Measurements from ENCODE around the gene ANP32E. TPM values are rescaled to one million over a fixed set of nuclear protein-coding genes. Genes with fewer than 3 reads are reported as not detected.
"Not testable (repeated sequence)": the region's sequence is repeated elsewhere in the genome, so short reads cannot be mapped to it uniquely, and the experiment has no call there.

The ANP32E gene
- polyA plus RNA-seq, 2 donors, result 14.5 to 16.9 TPM

- Histone ChIP-seq H3K27me3 (ENCODE audit: control insufficient read depth in 1 of 2, insufficient read depth in 2 of 2, low read length in 2 of 2) (no peaks in the 10 kb centered on the region), H3K4me1 (ENCODE audit: control insufficient read depth in 2 of 2, insufficient read depth in 2 of 2, low read length in 1 of 2) (no peaks in the 10 kb centered on the region), H3K27ac (ENCODE audit: low read depth in 2 of 2, low read length in 1 of 2) (no peak overlapping the region), H3K4me3 (ENCODE audit: low read depth in 1 of 2, low read length in 2 of 2) (no peak overlapping the region), H3K36me3 (ENCODE audit: control insufficient read depth in 2 of 2, insufficient read depth in 2 of 2, low read length in 1 of 2) (no peaks in the 10 kb centered on the region), H3K9me3 (ENCODE audit: control insufficient read depth in 2 of 2, insufficient read depth in 1 of 2, low read depth in 1 of 2, low read length in 1 of 2) (no peaks in the 10 kb centered on the region)
- 72 to 82% methylated on average over 7 of the region's 7 CpGs for WGBS, 2 donors
Observed at GRCh38 chr1:150207281-150207971, 28.5 kb downstream of the ANP32E start.

- Histone ChIP-seq H3K9me3 (ENCODE audit: control insufficient read depth in 2 of 2, insufficient read depth in 1 of 2, low read depth in 1 of 2, low read length in 1 of 2) (no peaks in the 10 kb centered on the region), H3K4me3 (ENCODE audit: low read depth in 1 of 2, low read length in 2 of 2) (no peak overlapping the region)
- 63 to 77% methylated on average over 1 of the region's 1 CpG for WGBS, 2 donors
Observed at GRCh38 chr1:150196417-150196816, 39.5 kb downstream of the ANP32E start.

GRCh38 chr1:150194381-150195031, 41.4 kb downstream of the ANP32E start:
- Histone ChIP-seq H3K9me3 (ENCODE audit: control insufficient read depth in 2 of 2, insufficient read depth in 1 of 2, low read depth in 1 of 2, low read length in 1 of 2) (no peaks in the 10 kb centered on the region), H3K4me1 (ENCODE audit: control insufficient read depth in 2 of 2, insufficient read depth in 2 of 2, low read length in 1 of 2) (no peaks in the 10 kb centered on the region), H3K36me3 (ENCODE audit: control insufficient read depth in 2 of 2, insufficient read depth in 2 of 2, low read length in 1 of 2) (no peaks in the 10 kb centered on the region), H3K27ac (ENCODE audit: low read depth in 2 of 2, low read length in 1 of 2) (no peak overlapping the region), H3K27me3 (ENCODE audit: control insufficient read depth in 1 of 2, insufficient read depth in 2 of 2, low read length in 2 of 2) (no peaks in the 10 kb centered on the region), H3K4me3 (ENCODE audit: low read depth in 1 of 2, low read length in 2 of 2) (no peak overlapping the region)
- 84 to 88% methylated on average over 4 of the region's 4 CpGs for WGBS, 2 donors

More at GRCh38 chr1:150196417-150196816, 39.5 kb downstream of the ANP32E start:
- H3K27me3 ChIP-seq (ENCODE audit: control insufficient read depth in 1 of 2, insufficient read depth in 2 of 2, low read length in 2 of 2), result no peaks in the 10 kb centered on the region
- H3K36me3 ChIP-seq (ENCODE audit: control insufficient read depth in 2 of 2, insufficient read depth in 2 of 2, low read length in 1 of 2), result no peaks in the 10 kb centered on the region
- H3K4me1 ChIP-seq (ENCODE audit: control insufficient read depth in 2 of 2, insufficient read depth in 2 of 2, low read length in 1 of 2), result no peaks in the 10 kb centered on the region
- H3K27ac ChIP-seq (ENCODE audit: low read depth in 2 of 2, low read length in 1 of 2), result no peak overlapping the region

- no peak overlapping the region for H3K27ac ChIP-seq (ENCODE audit: low read depth in 2 of 2, low read length in 1 of 2)
- WGBS, 2 donors, result 68 to 71% methylated on average over 2 of the region's 2 CpGs
- H3K4me3 ChIP-seq (ENCODE audit: low read depth in 1 of 2, low read length in 2 of 2), result no peak overlapping the region
- no peaks in the 10 kb centered on the region for H3K9me3 ChIP-seq (ENCODE audit: control insufficient read depth in 2 of 2, insufficient read depth in 1 of 2, low read depth in 1 of 2, low read length in 1 of 2)
- H3K27me3 ChIP-seq (ENCODE audit: control insufficient read depth in 1 of 2, insufficient read depth in 2 of 2, low read length in 2 of 2), result no peaks in the 10 kb centered on the region
- H3K4me1 ChIP-seq (ENCODE audit: control insufficient read depth in 2 of 2, insufficient read depth in 2 of 2, low read length in 1 of 2), result no peaks in the 10 kb centered on the region
- H3K36me3 ChIP-seq (ENCODE audit: control insufficient read depth in 2 of 2, insufficient read depth in 2 of 2, low read length in 1 of 2), result no peaks in the 10 kb centered on the region
Observed at GRCh38 chr1:150192012-150192411, 43.9 kb downstream of the ANP32E start.

- H3K4me3 ChIP-seq (ENCODE audit: low read depth in 1 of 2, low read length in 2 of 2), result no peak overlapping the region
- H3K36me3 ChIP-seq (ENCODE audit: control insufficient read depth in 2 of 2, insufficient read depth in 2 of 2, low read length in 1 of 2), result no peaks in the 10 kb centered on the region
- 19 to 23% methylated on average over 3 of the region's 3 CpGs for WGBS, 2 donors
- H3K27me3 ChIP-seq (ENCODE audit: control insufficient read depth in 1 of 2, insufficient read depth in 2 of 2, low read length in 2 of 2), result no peaks in the 10 kb centered on the region
- H3K9me3 ChIP-seq (ENCODE audit: control insufficient read depth in 2 of 2, insufficient read depth in 1 of 2, low read depth in 1 of 2, low read length in 1 of 2), result no peaks in the 10 kb centered on the region
- H3K27ac ChIP-seq (ENCODE audit: low read depth in 2 of 2, low read length in 1 of 2), result no peak overlapping the region
- H3K4me1 ChIP-seq (ENCODE audit: control insufficient read depth in 2 of 2, insufficient read depth in 2 of 2, low read length in 1 of 2), result no peaks in the 10 kb centered on the region
Observed at GRCh38 chr1:150187560-150187931, 48.4 kb downstream of the ANP32E start.

- Histone ChIP-seq H3K9me3 (ENCODE audit: control insufficient read depth in 2 of 2, insufficient read depth in 1 of 2, low read depth in 1 of 2, low read length in 1 of 2) (no peaks in the 10 kb centered on the region), H3K27ac (ENCODE audit: low read depth in 2 of 2, low read length in 1 of 2) (no peak overlapping the region), H3K4me3 (ENCODE audit: low read depth in 1 of 2, low read length in 2 of 2) (no peak overlapping the region), H3K4me1 (ENCODE audit: control insufficient read depth in 2 of 2, insufficient read depth in 2 of 2, low read length in 1 of 2) (no peaks in the 10 kb centered on the region), H3K27me3 (ENCODE audit: control insufficient read depth in 1 of 2, insufficient read depth in 2 of 2, low read length in 2 of 2) (no peaks in the 10 kb centered on the region), H3K36me3 (ENCODE audit: control insufficient read depth in 2 of 2, insufficient read depth in 2 of 2, low read length in 1 of 2) (no peaks in the 10 kb centered on the region)
- 21 to 29% methylated on average over 10 of the region's 10 CpGs for WGBS, 2 donors
Observed at GRCh38 chr1:150186789-150187559, 48.9 kb downstream of the ANP32E start.

GRCh38 chr1:150186438-150186788, 49.5 kb downstream of the ANP32E start:
- H3K36me3 ChIP-seq (ENCODE audit: control insufficient read depth in 2 of 2, insufficient read depth in 2 of 2, low read length in 1 of 2); H3K4me3 ChIP-seq (ENCODE audit: low read depth in 1 of 2, low read length in 2 of 2); H3K27me3 ChIP-seq (ENCODE audit: control insufficient read depth in 1 of 2, insufficient read depth in 2 of 2, low read length in 2 of 2); H3K9me3 ChIP-seq (ENCODE audit: control insufficient read depth in 2 of 2, insufficient read depth in 1 of 2, low read depth in 1 of 2, low read length in 1 of 2); H3K27ac ChIP-seq (ENCODE audit: low read depth in 2 of 2, low read length in 1 of 2); H3K4me1 ChIP-seq (ENCODE audit: control insufficient read depth in 2 of 2, insufficient read depth in 2 of 2, low read length in 1 of 2): not testable (repeated sequence)
- WGBS, 2 donors, result 59 to 66% methylated on average over 7 of the region's 7 CpGs

- WGBS, 2 donors, result 89 to 93% methylated on average over 7 of the region's 7 CpGs
- Histone ChIP-seq H3K9me3 (ENCODE audit: control insufficient read depth in 2 of 2, insufficient read depth in 1 of 2, low read depth in 1 of 2, low read length in 1 of 2) (no peaks in the 10 kb centered on the region), H3K4me3 (ENCODE audit: low read depth in 1 of 2, low read length in 2 of 2) (no peak overlapping the region), H3K27ac (ENCODE audit: low read depth in 2 of 2, low read length in 1 of 2) (no peak overlapping the region), H3K36me3 (ENCODE audit: control insufficient read depth in 2 of 2, insufficient read depth in 2 of 2, low read length in 1 of 2) (no peaks in the 10 kb centered on the region), H3K27me3 (ENCODE audit: control insufficient read depth in 1 of 2, insufficient read depth in 2 of 2, low read length in 2 of 2) (no peaks in the 10 kb centered on the region), H3K4me1 (ENCODE audit: control insufficient read depth in 2 of 2, insufficient read depth in 2 of 2, low read length in 1 of 2) (no peaks in the 10 kb centered on the region)
Observed at GRCh38 chr1:150185481-150185880, 50.4 kb downstream of the ANP32E start.

GRCh38 chr1:150183061-150183460, 52.9 kb downstream of the ANP32E start:
- Histone ChIP-seq H3K4me1 (ENCODE audit: control insufficient read depth in 2 of 2, insufficient read depth in 2 of 2, low read length in 1 of 2) (no peaks in the 10 kb centered on the region), H3K9me3 (ENCODE audit: control insufficient read depth in 2 of 2, insufficient read depth in 1 of 2, low read depth in 1 of 2, low read length in 1 of 2) (no peaks in the 10 kb centered on the region), H3K36me3 (ENCODE audit: control insufficient read depth in 2 of 2, insufficient read depth in 2 of 2, low read length in 1 of 2) (no peaks in the 10 kb centered on the region), H3K4me3 (ENCODE audit: low read depth in 1 of 2, low read length in 2 of 2) (no peak overlapping the region), H3K27ac (ENCODE audit: low read depth in 2 of 2, low read length in 1 of 2) (no peak overlapping the region), H3K27me3 (ENCODE audit: control insufficient read depth in 1 of 2, insufficient read depth in 2 of 2, low read length in 2 of 2) (no peaks in the 10 kb centered on the region)
- 89 to 94% methylated on average over 3 of the region's 3 CpGs for WGBS, 2 donors

Measured in esophagus (tissue), 2 donors.